Nephron progenitor cell (in vitro differentiated cells): ENCODE data around the gene ZFAND3.
"Not testable (repeated sequence)": the region's sequence is repeated elsewhere in the genome, so short reads cannot be mapped to it uniquely, and the experiment has no call there.

ENCODE experiments used
- DNase-seq: peaks from one replicate; pipeline ENCODE4 v3.0.0; 2021
- H3K27ac Mint-ChIP-seq: 2 replicates; pipeline ENCODE4 v1.8.0; 2021; ENCODE audit warnings: mild to moderate bottlenecking, moderate library complexity, mixed read lengths
- H3K27me3 Mint-ChIP-seq: 2 replicates; pipeline ENCODE4 v1.8.0; 2021; ENCODE audit warnings: mild to moderate bottlenecking, low read depth, mixed read lengths; ENCODE audit not compliant: poor library complexity
- H3K36me3 Mint-ChIP-seq: 2 replicates; pipeline ENCODE4 v1.8.0; 2021; ENCODE audit warnings: low read depth, mixed read lengths
- H3K4me1 Mint-ChIP-seq: 2 replicates; pipeline ENCODE4 v1.8.0; 2021; ENCODE audit warnings: mixed read lengths
- H3K4me3 Mint-ChIP-seq: 2 replicates; pipeline ENCODE4 v1.8.0; 2021; ENCODE audit warnings: mild to moderate bottlenecking, moderate library complexity, mixed read lengths
- H3K9me3 Mint-ChIP-seq: 2 replicates; pipeline ENCODE4 v1.8.0; 2021; ENCODE audit warnings: mild to moderate bottlenecking, moderate library complexity, mixed read lengths
- TF ChIP-seq, protein P1 (sequence below): fragments of 200-600 bp; sonication (generic); IDR thresholded peaks from 2 replicates; pipeline ENCODE4 v1.5.0; 2021; ENCODE audit warnings: antibody characterized with exemption

ZFAND3 gene

DNA sequence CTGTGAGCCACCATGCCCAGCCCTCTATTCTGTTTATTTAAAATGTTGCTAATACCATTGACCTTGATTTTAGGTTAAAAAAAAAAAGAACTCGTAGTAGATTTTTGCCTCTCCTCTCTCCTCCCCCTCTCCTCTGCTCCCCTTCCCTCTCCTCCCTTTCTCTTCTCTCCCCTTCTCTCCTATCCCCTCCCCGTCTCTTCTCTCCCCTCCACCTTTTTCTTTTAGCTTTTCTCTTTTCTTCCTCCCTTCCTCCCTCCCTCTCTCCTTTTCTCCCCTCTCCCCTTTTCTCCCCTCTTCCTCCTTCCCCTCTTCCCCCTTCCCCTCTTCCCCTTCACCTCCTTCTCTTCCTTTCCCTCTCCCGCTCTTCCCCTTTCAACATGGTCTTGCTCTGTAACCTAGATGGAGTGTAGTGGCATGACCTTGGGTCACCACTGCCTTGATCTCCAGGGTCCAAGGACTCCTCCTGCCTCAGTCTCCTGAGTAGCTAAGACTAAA, 223.8 kb downstream of the ZFAND3 start:
- Mint-ChIP-seq H3K4me3 (no peak overlapping the region), H3K4me1 (no peaks in the 10 kb centered on the region), H3K9me3 (no peaks in the 10 kb centered on the region), H3K36me3 (peaks cover 9% of the 10 kb centered on the region), H3K27ac (no peak overlapping the region), H3K27me3 (no peaks in the 10 kb centered on the region)
- no peak for DNase-seq
- TF ChIP-seq, protein P1, sequence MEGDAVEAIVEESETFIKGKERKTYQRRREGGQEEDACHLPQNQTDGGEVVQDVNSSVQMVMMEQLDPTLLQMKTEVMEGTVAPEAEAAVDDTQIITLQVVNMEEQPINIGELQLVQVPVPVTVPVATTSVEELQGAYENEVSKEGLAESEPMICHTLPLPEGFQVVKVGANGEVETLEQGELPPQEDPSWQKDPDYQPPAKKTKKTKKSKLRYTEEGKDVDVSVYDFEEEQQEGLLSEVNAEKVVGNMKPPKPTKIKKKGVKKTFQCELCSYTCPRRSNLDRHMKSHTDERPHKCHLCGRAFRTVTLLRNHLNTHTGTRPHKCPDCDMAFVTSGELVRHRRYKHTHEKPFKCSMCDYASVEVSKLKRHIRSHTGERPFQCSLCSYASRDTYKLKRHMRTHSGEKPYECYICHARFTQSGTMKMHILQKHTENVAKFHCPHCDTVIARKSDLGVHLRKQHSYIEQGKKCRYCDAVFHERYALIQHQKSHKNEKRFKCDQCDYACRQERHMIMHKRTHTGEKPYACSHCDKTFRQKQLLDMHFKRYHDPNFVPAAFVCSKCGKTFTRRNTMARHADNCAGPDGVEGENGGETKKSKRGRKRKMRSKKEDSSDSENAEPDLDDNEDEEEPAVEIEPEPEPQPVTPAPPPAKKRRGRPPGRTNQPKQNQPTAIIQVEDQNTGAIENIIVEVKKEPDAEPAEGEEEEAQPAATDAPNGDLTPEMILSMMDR, result no peak

DNA sequence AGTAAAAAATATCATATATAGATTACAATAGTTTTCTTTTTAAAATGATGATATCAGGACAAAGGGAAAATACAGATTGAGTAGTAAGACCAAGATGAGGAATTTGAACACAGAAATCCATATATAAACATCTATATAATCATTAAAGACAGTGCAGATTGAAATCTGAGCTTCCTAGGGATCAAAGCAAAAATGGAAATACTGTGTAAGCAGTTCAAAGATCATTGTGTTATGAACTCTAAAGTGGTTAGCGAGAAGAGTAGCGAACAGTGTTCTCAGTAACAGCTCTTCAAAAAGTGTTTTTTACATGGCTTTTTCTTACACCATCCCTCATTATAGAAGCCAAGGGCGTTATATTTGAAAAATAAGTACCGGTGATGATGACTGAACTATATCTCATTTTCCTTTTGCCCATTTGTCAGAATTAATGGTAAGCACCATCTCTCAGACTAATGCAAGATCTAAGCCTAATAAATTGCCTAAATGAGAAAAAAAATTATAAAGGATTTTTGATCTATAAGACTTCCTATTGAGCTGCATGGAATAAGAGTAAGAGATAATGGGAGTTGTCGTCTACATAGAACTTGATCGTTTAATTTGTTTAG, 226.3 kb downstream of the ZFAND3 start:
- H3K4me1 Mint-ChIP-seq, result peaks cover 20% of the 10 kb centered on the region

DNA sequence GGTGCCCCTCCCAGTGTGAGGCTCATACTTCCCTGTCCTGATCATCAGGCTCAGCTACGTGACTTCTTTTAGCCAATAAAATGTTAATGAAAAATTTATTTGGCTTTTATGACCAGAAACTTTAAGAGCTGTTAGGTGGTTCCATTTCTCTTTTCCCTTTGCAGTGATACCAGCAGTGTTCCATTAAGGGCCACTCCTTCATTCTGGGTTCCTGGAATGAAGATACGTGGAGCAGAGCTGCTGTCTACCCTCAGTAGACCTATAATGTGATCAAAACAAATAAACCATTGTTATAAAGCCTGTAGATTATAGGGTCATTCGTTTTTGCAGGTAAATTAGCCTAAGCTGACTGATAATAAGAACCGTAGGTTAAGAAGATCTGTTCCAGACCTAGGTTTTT, 228.0 kb downstream of the ZFAND3 start:
- TF ChIP-seq, protein P1, result no peak
- no peaks in the 10 kb centered on the region for H3K27me3 Mint-ChIP-seq
- DNase-seq, result no peak
- H3K9me3 Mint-ChIP-seq, result no peaks in the 10 kb centered on the region
- H3K4me3 Mint-ChIP-seq, result no peak overlapping the region
- peaks cover 10% of the 10 kb centered on the region for H3K36me3 Mint-ChIP-seq
- no peak overlapping the region for H3K27ac Mint-ChIP-seq
- peaks cover 30% of the 10 kb centered on the region for H3K4me1 Mint-ChIP-seq

More for the DNA sequence above, 226.3 kb downstream of the ZFAND3 start:
- Mint-ChIP-seq H3K9me3 (no peaks in the 10 kb centered on the region), H3K4me3 (no peak overlapping the region), H3K27ac (no peak overlapping the region), H3K36me3 (peaks cover 10% of the 10 kb centered on the region), H3K27me3 (no peaks in the 10 kb centered on the region)
- no peak for DNase-seq
- TF ChIP-seq, protein P1, result no peak

DNA sequence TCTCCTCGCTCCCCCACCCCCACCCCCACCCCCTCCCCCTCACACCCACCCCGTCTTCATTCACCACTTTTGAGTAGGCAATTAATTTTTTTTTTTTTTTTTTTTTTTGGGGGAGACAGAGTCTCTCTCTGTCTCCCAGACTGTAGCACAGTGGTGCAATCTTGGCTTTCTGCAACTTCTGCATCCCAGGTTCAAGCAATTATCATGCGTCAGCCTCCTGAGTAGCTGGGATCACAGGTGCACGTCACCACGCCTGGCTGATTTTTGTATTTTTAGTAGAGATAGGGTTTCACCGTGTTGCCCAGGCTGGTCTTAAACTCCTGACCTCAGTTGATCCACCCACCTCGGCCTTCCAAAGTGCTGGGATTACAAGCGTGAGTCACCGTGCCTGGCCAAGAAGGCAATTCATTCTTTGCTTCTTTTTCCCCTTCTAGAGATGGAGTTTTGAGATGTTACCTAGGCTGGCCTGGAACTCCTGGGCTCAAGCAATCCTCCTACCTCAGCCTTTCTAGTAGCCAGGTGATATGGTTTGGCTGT, 230.4 kb downstream of the ZFAND3 start:
- H3K36me3 Mint-ChIP-seq, H3K27me3 Mint-ChIP-seq, DNase-seq, H3K9me3 Mint-ChIP-seq, H3K4me3 Mint-ChIP-seq: not testable (repeated sequence)
- Mint-ChIP-seq H3K4me1 (peaks cover 30% of the 10 kb centered on the region), H3K27ac (peak overlapping the region; percentile 31)

DNA sequence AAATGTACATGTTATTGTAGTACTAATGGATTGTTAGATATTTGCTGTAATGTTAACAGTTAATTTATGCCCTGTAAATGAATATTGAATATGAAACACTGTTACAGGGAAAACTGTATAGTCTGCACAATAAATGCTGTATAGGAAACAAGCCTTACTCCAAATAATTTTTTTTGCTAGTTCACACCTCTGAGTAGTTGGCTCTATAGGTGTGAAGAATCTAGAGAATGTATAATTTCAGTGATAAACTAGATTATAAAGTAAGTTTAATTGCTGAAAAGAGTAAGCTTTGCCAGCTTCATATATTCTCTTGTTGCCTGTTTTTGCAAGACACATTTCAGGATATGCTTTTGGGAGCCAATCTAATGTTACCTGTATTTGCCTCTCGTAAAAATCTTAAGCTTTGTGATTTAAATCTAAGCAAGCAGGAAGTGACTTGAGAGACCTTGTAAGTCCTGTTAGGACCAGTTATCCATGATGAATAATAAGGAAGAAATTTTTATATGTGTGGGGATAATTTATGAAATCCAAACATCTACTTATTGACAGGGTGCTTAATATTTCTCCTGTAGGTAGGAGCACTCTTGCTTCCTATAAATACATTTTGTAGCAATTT, 232.4 kb downstream of the ZFAND3 start:
- Mint-ChIP-seq H3K27me3 (no peaks in the 10 kb centered on the region), H3K36me3 (peaks cover 6% of the 10 kb centered on the region), H3K9me3 (no peaks in the 10 kb centered on the region), H3K4me3 (no peak overlapping the region), H3K27ac (no peak overlapping the region), H3K4me1 (peaks cover 30% of the 10 kb centered on the region)
- TF ChIP-seq, protein P1, result no peak
- DNase-seq, result no peak

DNA sequence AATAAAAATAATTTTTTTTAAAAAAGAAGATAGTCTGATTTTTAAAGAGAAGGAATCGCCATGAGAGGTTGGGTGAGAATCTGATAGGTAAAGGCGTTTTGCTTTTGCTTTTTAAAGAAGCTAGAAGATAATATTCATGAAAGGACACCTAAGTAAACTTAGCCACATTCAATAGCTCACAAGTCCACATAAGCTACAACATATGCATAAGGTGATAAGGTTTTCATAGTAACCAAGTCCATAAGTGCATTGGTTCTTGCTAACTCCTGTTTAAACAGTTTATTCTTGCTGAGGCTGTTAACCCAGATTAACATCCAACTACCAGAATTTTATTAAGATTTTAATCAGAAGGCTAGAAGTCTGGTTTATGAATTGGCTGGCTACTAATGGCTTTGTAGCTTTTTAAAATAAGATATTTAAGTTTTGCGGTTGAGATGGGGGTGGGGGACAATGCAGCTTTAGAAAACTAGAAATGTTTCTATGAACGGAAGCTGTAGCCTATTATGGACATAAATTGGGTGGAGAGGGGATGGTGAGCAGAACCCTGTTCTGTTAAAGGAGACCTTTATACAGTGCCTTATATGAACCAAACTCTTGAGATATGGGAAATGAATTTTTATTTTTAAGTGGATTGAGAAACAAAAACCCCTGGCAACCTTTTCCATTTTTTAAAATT, 235.1 kb downstream of the ZFAND3 start:
- no peak for DNase-seq
- Mint-ChIP-seq H3K4me3 (no peak overlapping the region), H3K27me3 (no peaks in the 10 kb centered on the region), H3K9me3 (no peaks in the 10 kb centered on the region), H3K36me3 (peaks cover 6% of the 10 kb centered on the region), H3K4me1 (peaks cover 22% of the 10 kb centered on the region), H3K27ac (no peak overlapping the region)
- TF ChIP-seq, protein P1, result no peak
